K562 (cell line): Measurements from ENCODE around the gene XRN1. TPM values are rescaled to one million over a fixed set of nuclear protein-coding genes. Genes with fewer than 3 reads are reported as not detected.

Experiments
- EWSR1 ChIP-seq: fragments of 450-650 bp; IDR thresholded peaks from 2 replicates; pipeline ENCODE4 v1.6.1; 2018; ENCODE audit warnings: borderline replicate concordance, mild to moderate bottlenecking, low read depth, moderate library complexity; ENCODE audit not compliant: partially characterized antibody
- FOXA1 ChIP-seq: fragments of 450-650 bp; IDR thresholded peaks from 2 replicates; pipeline ENCODE4 v1.6.1; 2016; ENCODE audit warnings: mild to moderate bottlenecking, borderline replicate concordance
- HDAC1 ChIP-seq, 2 experiments: fragments of 450-650 bp; IDR thresholded peaks; 2 replicates each; pipeline ENCODE4 v1.6.1; 2016 to 2017; ENCODE audit warnings: inconsistent platforms in 1 of 2, mild to moderate bottlenecking in 1 of 2, moderate library complexity in 1 of 2
- KDM2B ChIP-seq: fragments of 250-450 bp; sonication (Bioruptor Pico); IDR thresholded peaks from 2 replicates; pipeline ENCODE4 v1.8.0; 2021; ENCODE audit warnings: mild to moderate bottlenecking, moderate library complexity
- MCM2 ChIP-seq: fragments of 450-650 bp; IDR thresholded peaks from 2 replicates; pipeline ENCODE4 v1.6.1; 2017; ENCODE audit warnings: low read depth, mild to moderate bottlenecking
- MXI1 ChIP-seq: IDR thresholded peaks from 2 replicates; pipeline ENCODE4 v1.6.1; 2011; ENCODE audit warnings: low read depth, mild to moderate bottlenecking, improper control_type of control experiment, low read length
- NR1H2 ChIP-seq: sonication (generic); formaldehyde crosslinking; IDR thresholded peaks from 2 replicates; pipeline ENCODE4 v1.4.0; 2020; ENCODE audit warnings: mild to moderate bottlenecking, missing genetic modification reagents
- NRF1 ChIP-seq, 2 experiments: fragments of 450-650 bp; IDR thresholded peaks in 1 of 2; conservative IDR thresholded peaks in 1 of 2; 2 replicates each; pipeline ENCODE4 v1.6.1; 2014; ENCODE audit warnings: mild to moderate bottlenecking in 2 of 2
- PPARD ChIP-seq: fragments of 250-450 bp; sonication (Bioruptor Pico); IDR thresholded peaks from 2 replicates; pipeline ENCODE4 v1.8.0; 2022; ENCODE audit warnings: inconsistent platforms, mild to moderate bottlenecking, moderate library complexity
- SIN3B ChIP-seq: fragments of 450-650 bp; IDR thresholded peaks from 2 replicates; pipeline ENCODE4 v1.6.1; 2017; ENCODE audit warnings: low read depth, mild to moderate bottlenecking, moderate library complexity
- STAT5B ChIP-seq: fragments of 250-450 bp; sonication (Bioruptor Pico); IDR thresholded peaks from 2 replicates; pipeline ENCODE4 v1.8.0; 2021; ENCODE audit warnings: mild to moderate bottlenecking, inconsistent platforms
- TCF7 ChIP-seq: sonication (generic); IDR thresholded peaks from 2 replicates; pipeline ENCODE4 v1.6.1; 2016; ENCODE audit warnings: antibody characterized with exemption, borderline replicate concordance
- ZBTB7A ChIP-seq: IDR thresholded peaks from 2 replicates; pipeline ENCODE4 v1.6.1; 2011; ENCODE audit warnings: low read depth, mild to moderate bottlenecking, low read length, moderate library complexity, borderline replicate concordance; ENCODE audit not compliant: control insufficient read depth
- ZNF134 ChIP-seq: fragments of 250-450 bp; sonication (Bioruptor Pico); conservative IDR thresholded peaks from 2 replicates; pipeline ENCODE4 v1.4.0; 2020
- ZNF174 ChIP-seq: fragments of 250-450 bp; sonication (Bioruptor Pico); IDR thresholded peaks from 2 replicates; pipeline ENCODE4 v1.4.0; 2020; ENCODE audit warnings: mild to moderate bottlenecking
- ZNF695 ChIP-seq: fragments of 450-650 bp; formaldehyde crosslinking; IDR thresholded peaks from 2 replicates; pipeline ENCODE4 v1.4.0; 2020; ENCODE audit warnings: mild to moderate bottlenecking, moderate library complexity
- polyA plus RNA-seq, 8 experiments: library from polyadenylated mRNA; depleted of rRNA in 4 of 8; stranded (reverse) in 5 of 8; unstranded in 3 of 8; fragments of >200 nt; fragmentation: Nextera tagmentation in 2 of 8; fragmentation: Illumina TruSeq in 1 of 8; extraction: Ambion mirVana in 2 of 8; extraction: Trizol in 1 of 8; gene quantifications; 2 replicates each; pipeline versions ENCODE4 v1.2.1 to v1.2.3, GENCODE V29; 2011 to 2014; ENCODE audit warnings: inconsistent platforms in 1 of 8, missing spikeins in 1 of 8
- total RNA-seq, 7 experiments: library from RNA; depleted of rRNA in 6 of 7; stranded (reverse); fragments of >200 nt in 6 of 7; fragmentation: Illumina TruSeq in 2 of 7; extraction: Trizol in 2 of 7; gene quantifications; 2 replicates each; pipeline versions ENCODE4 v1.2.1 to v1.2.3, GENCODE V29; 2011 to 2021; ENCODE audit warnings: low replicate concordance in 1 of 7
- TF ChIP-seq, protein P1 (sequence below): sonication (generic); formaldehyde crosslinking; IDR thresholded peaks from 2 replicates; pipeline ENCODE4 v1.8.0; 2022; ENCODE audit warnings: missing genetic modification reagents, mild to moderate bottlenecking, moderate library complexity, borderline replicate concordance
- TF ChIP-seq, protein P2 (sequence below): IDR thresholded peaks from 2 replicates; pipeline ENCODE4 v1.6.1; 2011; ENCODE audit warnings: borderline replicate concordance, low read depth, mild to moderate bottlenecking, moderate library complexity, low read length; ENCODE audit not compliant: insufficient read depth, poor library complexity, severe bottlenecking
- TF ChIP-seq, protein P3 (sequence below): sonication (generic); formaldehyde crosslinking; IDR thresholded peaks from 2 replicates; pipeline ENCODE4 v1.9.0; 2022; ENCODE audit warnings: mild to moderate bottlenecking, missing genetic modification reagents
- TF ChIP-seq, protein P4 (sequence below): sonication (generic); formaldehyde crosslinking; IDR thresholded peaks from 2 replicates; pipeline ENCODE4 v1.8.0; 2022; ENCODE audit warnings: missing genetic modification reagents, mild to moderate bottlenecking, borderline replicate concordance

XRN1 gene
- total and polyA plus RNA-seq, 9 of the 15 experiments (the other 6 are each of a cell fraction or from before 2014, with no cell fraction given): 3.1 to 28.4 (median 17.2) TPM

DNA sequence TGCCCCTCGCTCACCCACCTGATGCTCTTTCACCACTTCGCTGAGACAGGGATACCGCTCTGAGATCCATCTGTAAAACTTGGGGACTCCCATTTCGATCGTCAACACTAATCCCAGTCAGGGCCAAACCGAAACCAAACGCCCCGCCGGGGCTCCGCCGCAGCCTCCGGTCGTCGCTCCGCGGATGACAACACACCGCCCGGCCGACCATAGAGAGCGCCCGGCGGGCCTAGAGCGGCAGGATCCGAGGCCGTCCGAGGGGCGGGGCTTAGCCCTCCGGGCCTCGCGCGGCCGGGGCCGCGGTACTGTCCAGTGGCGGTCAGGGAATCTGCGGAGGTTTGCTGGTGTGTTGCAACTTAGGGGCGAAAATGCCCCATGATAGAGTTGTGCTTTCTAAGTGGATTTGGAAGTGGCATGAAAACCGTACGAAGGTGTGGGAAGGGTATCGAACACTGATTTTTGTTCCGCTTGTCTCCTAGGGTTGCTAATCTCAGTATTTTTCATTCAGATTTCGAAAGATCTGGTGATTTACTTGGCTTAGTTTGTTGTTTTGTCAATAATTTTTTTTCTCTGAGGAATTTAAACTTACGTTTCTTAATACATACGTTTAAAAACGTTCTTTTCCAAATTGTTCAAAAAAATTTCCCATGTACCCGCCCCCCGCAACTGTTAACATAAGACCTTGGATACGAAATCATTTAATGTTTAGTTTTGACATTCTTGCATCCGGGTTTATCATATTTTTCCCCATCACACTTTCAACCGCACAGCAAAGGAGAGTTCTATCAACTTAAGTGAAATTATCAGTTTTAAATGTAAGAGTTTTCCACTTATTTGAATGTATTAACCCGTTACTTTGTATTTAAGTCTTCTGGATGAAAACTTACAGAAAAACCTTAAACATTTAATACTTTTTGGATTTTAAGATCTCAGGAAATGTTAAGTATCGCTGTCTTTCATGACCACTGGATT, at the start of gene XRN1 (continued):
- TF ChIP-seq FOXA1: no peak
- TF ChIP-seq, protein P1, sequence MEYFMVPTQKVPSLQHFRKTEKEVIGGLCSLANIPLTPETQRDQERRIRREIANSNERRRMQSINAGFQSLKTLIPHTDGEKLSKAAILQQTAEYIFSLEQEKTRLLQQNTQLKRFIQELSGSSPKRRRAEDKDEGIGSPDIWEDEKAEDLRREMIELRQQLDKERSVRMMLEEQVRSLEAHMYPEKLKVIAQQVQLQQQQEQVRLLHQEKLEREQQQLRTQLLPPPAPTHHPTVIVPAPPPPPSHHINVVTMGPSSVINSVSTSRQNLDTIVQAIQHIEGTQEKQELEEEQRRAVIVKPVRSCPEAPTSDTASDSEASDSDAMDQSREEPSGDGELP (CRISPR knock-in tag): peak; percentile 85
- TF ChIP-seq TCF7: no peak
- no peak for TF ChIP-seq MXI1
- peak in 1 of 2 experiments; percentile 51; a peak in 2 of 4 replicates for TF ChIP-seq NRF1 (conservative IDR thresholded peaks at IDR 0.05 in 1 of 2, IDR thresholded peaks at IDR 0.05 in 1 of 2)
- TF ChIP-seq ZNF134: no peak
- TF ChIP-seq HDAC1 (IDR thresholded peaks at IDR 0.05): peak in 1 of 2 experiments; percentile 18; a peak in 1 of 4 replicates
- TF ChIP-seq, protein P2, sequence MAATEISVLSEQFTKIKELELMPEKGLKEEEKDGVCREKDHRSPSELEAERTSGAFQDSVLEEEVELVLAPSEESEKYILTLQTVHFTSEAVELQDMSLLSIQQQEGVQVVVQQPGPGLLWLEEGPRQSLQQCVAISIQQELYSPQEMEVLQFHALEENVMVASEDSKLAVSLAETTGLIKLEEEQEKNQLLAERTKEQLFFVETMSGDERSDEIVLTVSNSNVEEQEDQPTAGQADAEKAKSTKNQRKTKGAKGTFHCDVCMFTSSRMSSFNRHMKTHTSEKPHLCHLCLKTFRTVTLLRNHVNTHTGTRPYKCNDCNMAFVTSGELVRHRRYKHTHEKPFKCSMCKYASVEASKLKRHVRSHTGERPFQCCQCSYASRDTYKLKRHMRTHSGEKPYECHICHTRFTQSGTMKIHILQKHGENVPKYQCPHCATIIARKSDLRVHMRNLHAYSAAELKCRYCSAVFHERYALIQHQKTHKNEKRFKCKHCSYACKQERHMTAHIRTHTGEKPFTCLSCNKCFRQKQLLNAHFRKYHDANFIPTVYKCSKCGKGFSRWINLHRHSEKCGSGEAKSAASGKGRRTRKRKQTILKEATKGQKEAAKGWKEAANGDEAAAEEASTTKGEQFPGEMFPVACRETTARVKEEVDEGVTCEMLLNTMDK: no peak
- TF ChIP-seq STAT5B (CRISPR knock-in tag): no peak
- peak; percentile 80 for TF ChIP-seq SIN3B
- TF ChIP-seq EWSR1: no peak
- no peak for TF ChIP-seq ZNF695 (CRISPR knock-in tag)
- no peak; the same call in 1 of the 2 replicates for TF ChIP-seq KDM2B (CRISPR knock-in tag)
- no peak for TF ChIP-seq PPARD (CRISPR knock-in tag)
- TF ChIP-seq, protein P3, sequence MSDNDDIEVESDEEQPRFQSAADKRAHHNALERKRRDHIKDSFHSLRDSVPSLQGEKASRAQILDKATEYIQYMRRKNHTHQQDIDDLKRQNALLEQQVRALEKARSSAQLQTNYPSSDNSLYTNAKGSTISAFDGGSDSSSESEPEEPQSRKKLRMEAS (CRISPR knock-in tag): no peak
- no peak for TF ChIP-seq ZBTB7A
- TF ChIP-seq NR1H2: 0 out of 2 replicates have a peak, but pooled peaks have one; percentile 40
- no peak for TF ChIP-seq MCM2
- TF ChIP-seq, protein P4, sequence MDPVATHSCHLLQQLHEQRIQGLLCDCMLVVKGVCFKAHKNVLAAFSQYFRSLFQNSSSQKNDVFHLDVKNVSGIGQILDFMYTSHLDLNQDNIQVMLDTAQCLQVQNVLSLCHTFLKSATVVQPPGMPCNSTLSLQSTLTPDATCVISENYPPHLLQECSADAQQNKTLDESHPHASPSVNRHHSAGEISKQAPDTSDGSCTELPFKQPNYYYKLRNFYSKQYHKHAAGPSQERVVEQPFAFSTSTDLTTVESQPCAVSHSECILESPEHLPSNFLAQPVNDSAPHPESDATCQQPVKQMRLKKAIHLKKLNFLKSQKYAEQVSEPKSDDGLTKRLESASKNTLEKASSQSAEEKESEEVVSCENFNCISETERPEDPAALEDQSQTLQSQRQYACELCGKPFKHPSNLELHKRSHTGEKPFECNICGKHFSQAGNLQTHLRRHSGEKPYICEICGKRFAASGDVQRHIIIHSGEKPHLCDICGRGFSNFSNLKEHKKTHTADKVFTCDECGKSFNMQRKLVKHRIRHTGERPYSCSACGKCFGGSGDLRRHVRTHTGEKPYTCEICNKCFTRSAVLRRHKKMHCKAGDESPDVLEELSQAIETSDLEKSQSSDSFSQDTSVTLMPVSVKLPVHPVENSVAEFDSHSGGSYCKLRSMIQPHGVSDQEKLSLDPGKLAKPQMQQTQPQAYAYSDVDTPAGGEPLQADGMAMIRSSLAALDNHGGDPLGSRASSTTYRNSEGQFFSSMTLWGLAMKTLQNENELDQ (CRISPR knock-in tag): no peak
- no peak for TF ChIP-seq ZNF174 (CRISPR knock-in tag)
